ENCODE results near the gene CASP6.

The CASP6 gene

DNA sequence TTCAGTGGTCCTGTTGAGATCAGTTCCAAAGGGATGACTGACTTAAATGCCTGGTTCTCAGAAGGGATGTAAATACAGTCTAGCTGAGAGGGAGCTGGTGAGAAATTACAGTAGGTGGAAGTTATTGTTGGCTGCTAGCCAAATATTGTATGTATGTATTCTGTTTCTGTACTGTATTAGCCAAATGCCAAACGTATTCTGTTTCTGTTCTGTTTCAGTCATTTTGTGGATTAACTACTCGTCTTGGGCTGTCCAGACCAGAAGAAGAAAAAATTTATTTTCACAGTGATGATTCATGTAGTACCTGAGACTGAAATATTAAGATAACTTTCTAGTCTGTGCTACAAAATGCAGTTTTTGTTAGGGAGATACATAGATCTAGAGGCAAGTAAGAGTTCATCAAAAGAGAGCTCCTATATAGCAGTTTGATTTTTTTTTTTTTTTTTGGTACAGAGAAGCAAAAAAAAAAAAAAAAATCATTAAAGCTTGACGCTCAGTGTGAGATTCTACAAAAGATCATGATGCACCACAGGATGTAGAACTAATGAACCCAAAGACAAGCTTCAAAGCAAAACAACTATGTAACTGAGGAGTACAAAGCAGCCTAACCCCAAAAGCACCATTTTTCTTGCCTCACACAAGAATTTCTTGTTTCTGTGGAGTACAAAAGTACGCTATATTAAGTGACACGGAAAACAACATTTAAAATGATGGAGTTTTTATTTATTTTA, 54.8 kb downstream of the CASP6 start:
- no peak for TF ChIP-seq CTCF (conservative IDR thresholded peaks at IDR 0.05)
- H3K27ac ChIP-seq = no peak overlapping the region

- no peak overlapping the region for H3K27ac ChIP-seq
- no peak for TF ChIP-seq CTCF (conservative IDR thresholded peaks at IDR 0.05)
These were observed 57.2 kb downstream of the CASP6 start for GRCh38 chr4:109645874-109646710.

GRCh38 chr4:109640644-109641043, 62.6 kb downstream of the CASP6 start:
- no peak overlapping the region for H3K27ac ChIP-seq
- TF ChIP-seq CTCF (conservative IDR thresholded peaks at IDR 0.05) = no peak
